HUES6 (cell line): ENCODE data around the gene SYNDIG1.

ENCODE experiments used
- H3K27ac ChIP-seq: 2 replicates; pipeline ENCODE4 v1.7.0; 2013; ENCODE audit warnings: low read depth, mild to moderate bottlenecking, low read length, inconsistent platforms
- H3K27me3 ChIP-seq: 2 replicates; pipeline ENCODE4 v1.6.1; 2013; ENCODE audit warnings: low read length; ENCODE audit not compliant: control insufficient read depth, insufficient read depth
- H3K36me3 ChIP-seq: 2 replicates; pipeline ENCODE4 v1.6.1; 2013; ENCODE audit warnings: low read length; ENCODE audit not compliant: control insufficient read depth, insufficient read depth
- H3K4me1 ChIP-seq: 2 replicates; pipeline ENCODE4 v1.6.1; 2013; ENCODE audit warnings: low read length; ENCODE audit not compliant: control insufficient read depth, insufficient read depth
- H3K4me3 ChIP-seq: 2 replicates; pipeline ENCODE4 v1.5.1; 2013; ENCODE audit warnings: low read depth, low read length
- H3K9ac ChIP-seq: one replicate; pipeline ENCODE4 v1.6.1; 2013; ENCODE audit warnings: mild to moderate bottlenecking, low read length
- H3K9me3 ChIP-seq: 2 replicates; pipeline ENCODE4 v1.6.1; 2013; ENCODE audit warnings: low read depth, low read length; ENCODE audit not compliant: control insufficient read depth, insufficient read depth

Gene SYNDIG1

GRCh38 chr20:24678351-24679106 is 209.1 kb downstream of the SYNDIG1 start:
- Histone ChIP-seq H3K9ac (no peak overlapping the region), H3K27me3 (no peaks in the 10 kb centered on the region), H3K27ac (no peak overlapping the region), H3K36me3 (no peaks in the 10 kb centered on the region), H3K4me1 (no peaks in the 10 kb centered on the region), H3K9me3 (no peaks in the 10 kb centered on the region), H3K4me3 (no peak overlapping the region)

- Histone ChIP-seq H3K36me3 (no peaks in the 10 kb centered on the region), H3K9ac (no peak overlapping the region), H3K9me3 (no peaks in the 10 kb centered on the region), H3K27me3 (no peaks in the 10 kb centered on the region), H3K27ac (no peak overlapping the region), H3K4me1 (no peaks in the 10 kb centered on the region), H3K4me3 (no peak overlapping the region)
Measured at GRCh38 chr20:24679448-24680047, 210.1 kb downstream of the SYNDIG1 start.

GRCh38 chr20:24681634-24682495 is 212.4 kb downstream of the SYNDIG1 start:
- no peaks in the 10 kb centered on the region for H3K27me3 ChIP-seq
- no peaks in the 10 kb centered on the region for H3K4me1 ChIP-seq
- no peak overlapping the region for H3K27ac ChIP-seq
- no peak overlapping the region for H3K9ac ChIP-seq
- no peak overlapping the region for H3K4me3 ChIP-seq
- H3K36me3 ChIP-seq = no peaks in the 10 kb centered on the region
- no peaks in the 10 kb centered on the region for H3K9me3 ChIP-seq

- H3K4me3 ChIP-seq = no peak overlapping the region
- no peaks in the 10 kb centered on the region for H3K27me3 ChIP-seq
- no peaks in the 10 kb centered on the region for H3K9me3 ChIP-seq
- no peaks in the 10 kb centered on the region for H3K4me1 ChIP-seq
- no peaks in the 10 kb centered on the region for H3K36me3 ChIP-seq
- H3K27ac ChIP-seq = no peak overlapping the region
- no peak overlapping the region for H3K9ac ChIP-seq
Measured at GRCh38 chr20:24682496-24682985, 213.1 kb downstream of the SYNDIG1 start.

GRCh38 chr20:24683676-24684075 is 214.2 kb downstream of the SYNDIG1 start:
- Histone ChIP-seq H3K27me3 (no peaks in the 10 kb centered on the region), H3K27ac (no peak overlapping the region), H3K9ac (no peak overlapping the region), H3K9me3 (no peaks in the 10 kb centered on the region), H3K4me3 (no peak overlapping the region), H3K4me1 (no peaks in the 10 kb centered on the region), H3K36me3 (no peaks in the 10 kb centered on the region)

GRCh38 chr20:24684421-24684871 is 215.0 kb downstream of the SYNDIG1 start:
- Histone ChIP-seq H3K9me3 (no peaks in the 10 kb centered on the region), H3K4me3 (no peak overlapping the region), H3K4me1 (no peaks in the 10 kb centered on the region), H3K36me3 (no peaks in the 10 kb centered on the region), H3K27ac (no peak overlapping the region), H3K27me3 (no peaks in the 10 kb centered on the region), H3K9ac (no peak overlapping the region)

- Histone ChIP-seq H3K27me3 (no peaks in the 10 kb centered on the region), H3K4me1 (no peaks in the 10 kb centered on the region), H3K36me3 (no peaks in the 10 kb centered on the region), H3K4me3 (no peak overlapping the region), H3K27ac (no peak overlapping the region), H3K9me3 (no peaks in the 10 kb centered on the region), H3K9ac (no peak overlapping the region)
Measured at GRCh38 chr20:24684956-24685691, 215.7 kb downstream of the SYNDIG1 start.

- H3K4me3 ChIP-seq = no peak overlapping the region
- no peaks in the 10 kb centered on the region for H3K4me1 ChIP-seq
- H3K27ac ChIP-seq = no peak overlapping the region
- no peaks in the 10 kb centered on the region for H3K9me3 ChIP-seq
- H3K27me3 ChIP-seq = no peaks in the 10 kb centered on the region
- no peak overlapping the region for H3K9ac ChIP-seq
- no peaks in the 10 kb centered on the region for H3K36me3 ChIP-seq
Measured at GRCh38 chr20:24685736-24686135, 216.3 kb downstream of the SYNDIG1 start.

GRCh38 chr20:24686156-24686555 is 216.7 kb downstream of the SYNDIG1 start:
- no peaks in the 10 kb centered on the region for H3K27me3 ChIP-seq
- H3K4me1 ChIP-seq = no peaks in the 10 kb centered on the region
- H3K4me3 ChIP-seq = no peak overlapping the region
- no peak overlapping the region for H3K27ac ChIP-seq
- no peaks in the 10 kb centered on the region for H3K36me3 ChIP-seq
- no peaks in the 10 kb centered on the region for H3K9me3 ChIP-seq
- H3K9ac ChIP-seq = no peak overlapping the region

GRCh38 chr20:24690408-24690807 is 221.0 kb downstream of the SYNDIG1 start:
- Histone ChIP-seq H3K4me1 (no peaks in the 10 kb centered on the region), H3K4me3 (no peak overlapping the region), H3K9ac (no peak overlapping the region), H3K9me3 (no peaks in the 10 kb centered on the region), H3K27me3 (no peaks in the 10 kb centered on the region), H3K36me3 (no peaks in the 10 kb centered on the region), H3K27ac (no peak overlapping the region)
